ENCODE measurements around the gene PLA2G15. TPM values are rescaled to one million over a fixed set of nuclear protein-coding genes. Genes with fewer than 3 reads are reported as not detected.
A peak's percentile ranks its signal among the peaks of the same experiment; 100 is the strongest.

PLA2G15 gene
- total and polyA plus RNA-seq, 11 donors = 25.8 to 68.0 (median 45.4) TPM

- ATAC-seq (peak; percentile 83 to 93 (median 92)), DNase-seq (peak in 4 of 5 donors; percentile 64 to 79 (median 68))
- H3K27me3 ChIP-seq = no peaks in the 10 kb centered on the region
- peaks cover 4 to 84% (median 47%) of the 10 kb centered on the region in 12 donors for H3K4me1 ChIP-seq
- H3K27ac ChIP-seq = peak overlapping the region; percentile 72 to 97 (median 88)
- intact Hi-C loops (cut with DNase I) = no loop called here
- no peak overlapping the region for H3K4me3 ChIP-seq
- H3K9me3 ChIP-seq = no peaks in the 10 kb centered on the region
- TF ChIP-seq CTCF (IDR thresholded peaks at IDR 0.05) (no peak), POLR2A (IDR thresholded peaks at IDR 0.05) (peak; percentile 31 to 51)
- H3K36me3 ChIP-seq = peaks cover 0 to 83% (median 68%) of the 10 kb centered on the region in 9 donors
- WGBS, 4 donors = 46 to 69% (median 55%) methylated on average over 5 of the region's 5 CpGs
Measured at GRCh38 chr16:68251832-68252231, 6.7 kb downstream of the PLA2G15 start.

DNA sequence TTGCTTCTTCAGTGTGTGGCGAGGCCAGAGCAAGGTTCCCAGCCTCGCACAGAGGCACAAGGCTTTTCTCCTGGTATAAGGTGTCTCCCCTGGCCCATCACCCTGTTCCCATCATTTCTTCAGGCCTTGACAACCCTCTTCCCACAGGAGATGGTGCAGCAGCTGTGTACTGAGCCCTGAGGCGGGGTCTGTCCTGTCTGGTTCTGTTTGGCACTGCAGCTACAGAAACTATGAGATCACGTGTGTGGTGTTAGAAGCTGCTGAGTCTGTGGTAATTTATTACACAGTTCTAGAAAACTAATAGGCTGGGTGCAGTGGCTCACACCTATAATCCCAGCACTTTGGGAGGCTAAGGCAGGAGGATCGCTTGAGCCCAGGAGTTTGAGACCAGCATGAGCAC is 7.2 kb downstream of the PLA2G15 start:
- 56 to 81% (median 66%) methylated on average over 5 of the region's 5 CpGs for WGBS, 4 donors
- DNase-seq = no peak
- TF ChIP-seq POLR2A (IDR thresholded peaks at IDR 0.05) (no peak), CTCF (IDR thresholded peaks at IDR 0.05) (no peak)
- Histone ChIP-seq H3K27me3 (no peaks in the 10 kb centered on the region), H3K27ac (peak overlapping the region; percentile 72 to 97 (median 88)), H3K9me3 (no peaks in the 10 kb centered on the region), H3K4me3 (no peak overlapping the region), H3K36me3 (peaks cover 0 to 89% (median 71%) of the 10 kb centered on the region in 9 donors), H3K4me1 (peaks cover 4 to 81% (median 43%) of the 10 kb centered on the region in 12 donors)
- intact Hi-C loops (cut with DNase I) = no loop called here
- ATAC-seq = peak in 2 of 4 donors; percentile 30 to 48

DNA sequence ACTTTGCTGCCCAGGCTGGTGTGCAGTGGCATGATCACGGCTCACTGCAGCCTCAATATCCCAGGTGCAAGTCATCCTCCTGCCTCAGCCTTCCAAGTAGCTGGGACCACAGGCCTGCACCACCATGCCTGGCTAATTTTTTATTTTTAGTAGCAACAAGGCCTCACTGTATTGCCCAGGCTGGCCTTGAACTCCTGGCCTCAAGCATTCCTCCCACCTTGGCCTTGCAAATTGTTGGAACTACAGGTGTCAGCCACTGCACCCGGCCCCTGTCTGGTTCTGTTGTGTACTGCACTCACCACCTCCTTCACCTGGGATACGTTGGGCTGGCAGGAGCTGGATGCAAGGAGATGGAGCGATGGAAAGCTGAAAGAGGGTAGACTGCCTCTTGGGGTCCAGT is 8.5 kb downstream of the PLA2G15 start:
- Histone ChIP-seq H3K9me3 (no peaks in the 10 kb centered on the region), H3K36me3 (peaks cover 0 to 98% (median 77%) of the 10 kb centered on the region in 9 donors), H3K4me1 (peaks cover 4 to 81% (median 39%) of the 10 kb centered on the region in 12 donors), H3K27me3 (no peaks in the 10 kb centered on the region), H3K4me3 (no peak overlapping the region), H3K27ac (peak overlapping the region in 11 of 12 donors; percentile 79 to 97 (median 89))
- intact Hi-C loops (cut with DNase I) = no loop called here
- ATAC-seq (no peak), DNase-seq (no peak)
- 80 to 90% (median 82%) methylated on average over 4 of the region's 4 CpGs for WGBS, 4 donors
- TF ChIP-seq POLR2A (IDR thresholded peaks at IDR 0.05) (no peak), CTCF (IDR thresholded peaks at IDR 0.05) (no peak)

DNA sequence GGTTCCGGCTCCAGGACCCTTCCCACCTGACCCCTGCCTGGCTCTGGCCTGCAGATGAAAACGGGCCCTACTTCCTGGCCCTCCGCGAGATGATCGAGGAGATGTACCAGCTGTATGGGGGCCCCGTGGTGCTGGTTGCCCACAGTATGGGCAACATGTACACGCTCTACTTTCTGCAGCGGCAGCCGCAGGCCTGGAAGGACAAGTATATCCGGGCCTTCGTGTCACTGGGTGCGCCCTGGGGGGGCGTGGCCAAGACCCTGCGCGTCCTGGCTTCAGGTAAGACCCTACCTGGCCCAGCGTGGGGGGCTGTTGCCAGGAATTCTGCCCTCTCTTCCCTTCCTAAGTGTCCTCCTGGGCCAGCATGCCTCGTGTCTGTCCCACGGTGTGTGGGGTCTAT is 10.5 kb downstream of the PLA2G15 start:
- peak overlapping the region in 10 of 12 donors; percentile 0 to 97 (median 79) for H3K27ac ChIP-seq
- H3K36me3 ChIP-seq = peaks cover 0 to 99% (median 80%) of the 10 kb centered on the region in 9 donors
- WGBS, 4 donors = 88 to 92% (median 91%) methylated on average over 14 to 18 of the region's 18 CpGs
- no peak overlapping the region for H3K4me3 ChIP-seq
- no peak for TF ChIP-seq CTCF (IDR thresholded peaks at IDR 0.05)
- no peak for TF ChIP-seq POLR2A (IDR thresholded peaks at IDR 0.05)
- no peaks in the 10 kb centered on the region for H3K9me3 ChIP-seq
- intact Hi-C loops (cut with DNase I) = no loop called here
- ATAC-seq (no peak), DNase-seq (no peak)
- H3K4me1 ChIP-seq = peaks cover 4 to 82% (median 36%) of the 10 kb centered on the region in 12 donors
- no peaks in the 10 kb centered on the region for H3K27me3 ChIP-seq
